HG02870 (cell line): ENCODE measurements around the gene ATP2B2.

Source experiments
- ATAC-seq: cut with Tn5 transposase; IDR thresholded peaks from one replicate; pipeline ENCODE4 v1.9.1; 2021; ENCODE audit warnings: mild to moderate bottlenecking, moderate library complexity; ENCODE audit not compliant: unreplicated experiment

Gene ATP2B2

GRCh38 chr3:10405816-10406215 lies 99.6 kb downstream of the ATP2B2 start:
- ATAC-seq: no peak

- no peak for ATAC-seq
Observed at GRCh38 chr3:10404876-10405275, 100.5 kb downstream of the ATP2B2 start.

GRCh38 chr3:10404377-10404776 lies 101.0 kb downstream of the ATP2B2 start:
- ATAC-seq: no peak

GRCh38 chr3:10401990-10402761 lies 103.2 kb downstream of the ATP2B2 start:
- no peak for ATAC-seq

GRCh38 chr3:10400749-10401495 lies 104.5 kb downstream of the ATP2B2 start:
- no peak for ATAC-seq

- ATAC-seq: no peak
Observed at GRCh38 chr3:10400050-10400748, 105.2 kb downstream of the ATP2B2 start.

- no peak for ATAC-seq
Observed at GRCh38 chr3:10399634-10400033, 105.8 kb downstream of the ATP2B2 start.

GRCh38 chr3:10398341-10398740 lies 107.0 kb downstream of the ATP2B2 start:
- no peak for ATAC-seq

GRCh38 chr3:10397879-10398278 lies 107.5 kb downstream of the ATP2B2 start:
- no peak for ATAC-seq

GRCh38 chr3:10396931-10397330 lies 108.5 kb downstream of the ATP2B2 start:
- ATAC-seq: no peak

- ATAC-seq: no peak
Observed at GRCh38 chr3:10396083-10396482, 109.3 kb downstream of the ATP2B2 start.

- no peak for ATAC-seq
Observed at GRCh38 chr3:10395671-10396070, 109.7 kb downstream of the ATP2B2 start.

- no peak for ATAC-seq
Observed at GRCh38 chr3:10395196-10395595, 110.2 kb downstream of the ATP2B2 start.

GRCh38 chr3:10394491-10395025 lies 110.8 kb downstream of the ATP2B2 start:
- no peak for ATAC-seq

- no peak for ATAC-seq
Observed at GRCh38 chr3:10393514-10393913, 111.9 kb downstream of the ATP2B2 start.

- no peak for ATAC-seq
Observed at GRCh38 chr3:10392906-10393461, 112.4 kb downstream of the ATP2B2 start.

- no peak for ATAC-seq
Observed at GRCh38 chr3:10392244-10392643, 113.1 kb downstream of the ATP2B2 start.

GRCh38 chr3:10391391-10391790 lies 114.0 kb downstream of the ATP2B2 start:
- ATAC-seq: no peak

GRCh38 chr3:10390641-10391373 lies 114.6 kb downstream of the ATP2B2 start:
- ATAC-seq: no peak

- no peak for ATAC-seq
Observed at GRCh38 chr3:10389995-10390394, 115.4 kb downstream of the ATP2B2 start.
